ENCODE results near the gene DHTKD1.

The DHTKD1 gene

DNA sequence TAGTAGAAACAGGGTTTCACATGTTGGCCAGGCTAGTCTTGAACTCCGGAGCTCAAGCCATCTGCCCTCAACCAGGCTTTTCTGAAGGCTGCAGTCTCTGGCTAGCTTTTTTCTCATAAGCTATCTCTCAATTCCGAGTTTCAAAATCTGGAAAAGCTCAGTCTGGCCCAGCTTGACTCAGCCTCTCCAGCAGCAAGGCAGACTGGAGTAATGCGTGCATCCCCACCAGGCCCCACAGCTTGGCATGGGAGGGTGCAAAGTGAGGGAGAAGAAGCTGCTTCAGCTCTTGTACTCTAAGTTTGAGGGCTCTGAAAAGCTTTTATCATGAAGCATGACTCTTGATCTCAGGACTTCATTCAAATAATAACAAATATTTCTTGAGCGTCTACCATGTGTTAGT, 4.8 kb downstream of the DHTKD1 start:
- peaks cover 16% of the 10 kb centered on the region for H3K4me1 ChIP-seq (ENCODE audit: insufficient read depth, low read length, poor library complexity, severe bottlenecking)
- H3K4me3 ChIP-seq (ENCODE audit: low read length, poor library complexity, severe bottlenecking) = no peak overlapping the region
- no peaks in the 10 kb centered on the region for H3K9me3 ChIP-seq (ENCODE audit: insufficient read depth, low read depth, low read length)
- no peaks in the 10 kb centered on the region for H3K9me2 ChIP-seq (replicated peaks; ENCODE audit: low read depth, low read length)
- H3K36me3 ChIP-seq (ENCODE audit: insufficient read depth, low read length) = no peaks in the 10 kb centered on the region
- no peak overlapping the region for H2AFZ ChIP-seq (ENCODE audit: low read length)
- TF ChIP-seq EZH2phosphoT487 (IDR thresholded peaks at IDR 0.05; ENCODE audit: borderline replicate concordance) = no peak
- TF ChIP-seq, protein P1, sequence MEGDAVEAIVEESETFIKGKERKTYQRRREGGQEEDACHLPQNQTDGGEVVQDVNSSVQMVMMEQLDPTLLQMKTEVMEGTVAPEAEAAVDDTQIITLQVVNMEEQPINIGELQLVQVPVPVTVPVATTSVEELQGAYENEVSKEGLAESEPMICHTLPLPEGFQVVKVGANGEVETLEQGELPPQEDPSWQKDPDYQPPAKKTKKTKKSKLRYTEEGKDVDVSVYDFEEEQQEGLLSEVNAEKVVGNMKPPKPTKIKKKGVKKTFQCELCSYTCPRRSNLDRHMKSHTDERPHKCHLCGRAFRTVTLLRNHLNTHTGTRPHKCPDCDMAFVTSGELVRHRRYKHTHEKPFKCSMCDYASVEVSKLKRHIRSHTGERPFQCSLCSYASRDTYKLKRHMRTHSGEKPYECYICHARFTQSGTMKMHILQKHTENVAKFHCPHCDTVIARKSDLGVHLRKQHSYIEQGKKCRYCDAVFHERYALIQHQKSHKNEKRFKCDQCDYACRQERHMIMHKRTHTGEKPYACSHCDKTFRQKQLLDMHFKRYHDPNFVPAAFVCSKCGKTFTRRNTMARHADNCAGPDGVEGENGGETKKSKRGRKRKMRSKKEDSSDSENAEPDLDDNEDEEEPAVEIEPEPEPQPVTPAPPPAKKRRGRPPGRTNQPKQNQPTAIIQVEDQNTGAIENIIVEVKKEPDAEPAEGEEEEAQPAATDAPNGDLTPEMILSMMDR (conservative IDR thresholded peaks at IDR 0.05; ENCODE audit: low read length) = no peak
- peaks cover 22% of the 10 kb centered on the region for H3K79me2 ChIP-seq (ENCODE audit: insufficient read depth, low read length)
- H4K20me1 ChIP-seq (ENCODE audit: insufficient read depth, low read length, poor library complexity, severe bottlenecking) = peaks cover 2% of the 10 kb centered on the region
- H3F3A ChIP-seq (ENCODE audit: low read depth) = no peaks in the 10 kb centered on the region
- H3K4me2 ChIP-seq (ENCODE audit: low read depth, low read length, poor library complexity, severe bottlenecking) = no peak overlapping the region
- H3K27me3 ChIP-seq (ENCODE audit: insufficient read depth, low read length, poor library complexity, severe bottlenecking) = no peaks in the 10 kb centered on the region
- H3K9ac ChIP-seq (ENCODE audit: low read depth, low read length, poor library complexity, severe bottlenecking) = no peak overlapping the region

DNA sequence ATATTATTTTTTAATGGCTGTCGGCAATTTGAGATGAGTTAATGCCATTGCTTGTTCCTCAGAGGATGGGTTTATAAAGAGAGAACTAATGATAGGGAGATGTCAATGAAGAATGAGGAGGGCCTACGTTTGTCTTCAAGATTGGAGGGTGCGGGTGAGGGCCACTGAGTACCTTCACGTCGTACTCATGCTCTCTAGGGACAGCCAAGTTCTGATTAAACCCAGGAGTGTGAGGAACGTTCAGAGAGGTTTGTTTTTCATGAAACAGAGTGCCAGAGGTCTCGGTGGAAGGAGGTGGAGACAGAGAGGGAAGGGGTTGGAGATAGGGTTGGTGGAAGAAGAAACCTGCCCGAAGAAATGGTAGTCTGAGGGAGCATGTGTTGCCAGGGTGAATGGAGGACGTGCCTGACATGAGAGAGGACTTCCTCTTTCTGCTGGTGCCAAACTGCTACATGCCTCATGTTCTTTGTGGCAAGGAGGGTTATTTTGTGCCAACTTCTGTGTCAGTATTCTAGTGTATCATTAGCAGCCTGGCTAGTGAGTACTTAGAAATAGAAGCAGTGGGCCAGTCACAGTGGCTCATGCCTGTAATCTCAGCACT, 8.9 kb downstream of the DHTKD1 start:
- H3K9me3 ChIP-seq (ENCODE audit: insufficient read depth, low read depth, low read length) = no peaks in the 10 kb centered on the region
- no peaks in the 10 kb centered on the region for H3F3A ChIP-seq (ENCODE audit: low read depth)
- no peak overlapping the region for H2AFZ ChIP-seq (ENCODE audit: low read length)
- TF ChIP-seq, protein P1 (conservative IDR thresholded peaks at IDR 0.05; ENCODE audit: low read length) = no peak
- TF ChIP-seq EZH2phosphoT487 (IDR thresholded peaks at IDR 0.05; ENCODE audit: borderline replicate concordance) = no peak
- H3K9ac ChIP-seq (ENCODE audit: low read depth, low read length, poor library complexity, severe bottlenecking) = no peak overlapping the region
- no peaks in the 10 kb centered on the region for H3K27me3 ChIP-seq (ENCODE audit: insufficient read depth, low read length, poor library complexity, severe bottlenecking)
- H4K20me1 ChIP-seq (ENCODE audit: insufficient read depth, low read length, poor library complexity, severe bottlenecking) = no peaks in the 10 kb centered on the region
- H3K36me3 ChIP-seq (ENCODE audit: insufficient read depth, low read length) = no peaks in the 10 kb centered on the region
- no peak overlapping the region for H3K4me2 ChIP-seq (ENCODE audit: low read depth, low read length, poor library complexity, severe bottlenecking)
- H3K79me2 ChIP-seq (ENCODE audit: insufficient read depth, low read length) = no peaks in the 10 kb centered on the region
- H3K4me1 ChIP-seq (ENCODE audit: insufficient read depth, low read length, poor library complexity, severe bottlenecking) = no peaks in the 10 kb centered on the region
- H3K4me3 ChIP-seq (ENCODE audit: low read length, poor library complexity, severe bottlenecking) = no peak overlapping the region
- H3K9me2 ChIP-seq (replicated peaks; ENCODE audit: low read depth, low read length) = no peaks in the 10 kb centered on the region

DNA sequence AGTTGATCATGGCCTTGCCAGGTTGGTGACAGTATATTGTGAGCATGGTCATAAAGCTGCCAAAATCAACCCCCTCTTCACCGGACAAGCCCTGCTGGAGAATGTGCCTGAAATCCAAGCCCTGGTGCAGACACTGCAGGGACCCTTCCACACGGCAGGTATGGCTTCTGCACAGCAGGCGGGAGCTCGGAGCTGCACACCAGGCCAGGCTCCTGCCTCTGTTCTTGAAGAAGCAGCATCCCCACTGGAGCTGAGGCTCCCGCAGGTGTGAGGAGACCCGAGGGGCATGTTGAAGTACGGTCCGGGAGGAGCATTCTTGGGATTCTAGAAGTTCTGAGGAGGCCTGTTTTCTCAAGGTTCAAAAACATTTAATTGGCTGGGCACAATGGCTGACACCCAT, 12.7 kb downstream of the DHTKD1 start:
- Histone ChIP-seq H3K79me2 (ENCODE audit: insufficient read depth, low read length) (no peaks in the 10 kb centered on the region), H3K36me3 (ENCODE audit: insufficient read depth, low read length) (no peaks in the 10 kb centered on the region), H3K9me3 (ENCODE audit: insufficient read depth, low read depth, low read length) (no peaks in the 10 kb centered on the region), H3K4me1 (ENCODE audit: insufficient read depth, low read length, poor library complexity, severe bottlenecking) (no peaks in the 10 kb centered on the region), H3K9ac (ENCODE audit: low read depth, low read length, poor library complexity, severe bottlenecking) (no peak overlapping the region), H2AFZ (ENCODE audit: low read length) (no peak overlapping the region), H3F3A (ENCODE audit: low read depth) (no peaks in the 10 kb centered on the region), H3K4me2 (ENCODE audit: low read depth, low read length, poor library complexity, severe bottlenecking) (no peak overlapping the region), H3K9me2 (replicated peaks; ENCODE audit: low read depth, low read length) (no peaks in the 10 kb centered on the region), H3K4me3 (ENCODE audit: low read length, poor library complexity, severe bottlenecking) (no peak overlapping the region), H4K20me1 (ENCODE audit: insufficient read depth, low read length, poor library complexity, severe bottlenecking) (no peaks in the 10 kb centered on the region), H3K27me3 (ENCODE audit: insufficient read depth, low read length, poor library complexity, severe bottlenecking) (no peaks in the 10 kb centered on the region)
- no peak for TF ChIP-seq EZH2phosphoT487 (IDR thresholded peaks at IDR 0.05; ENCODE audit: borderline replicate concordance)
- TF ChIP-seq, protein P1 (conservative IDR thresholded peaks at IDR 0.05; ENCODE audit: low read length) = no peak
